Measurements from ENCODE around the gene DNASE1L3.

DNA sequence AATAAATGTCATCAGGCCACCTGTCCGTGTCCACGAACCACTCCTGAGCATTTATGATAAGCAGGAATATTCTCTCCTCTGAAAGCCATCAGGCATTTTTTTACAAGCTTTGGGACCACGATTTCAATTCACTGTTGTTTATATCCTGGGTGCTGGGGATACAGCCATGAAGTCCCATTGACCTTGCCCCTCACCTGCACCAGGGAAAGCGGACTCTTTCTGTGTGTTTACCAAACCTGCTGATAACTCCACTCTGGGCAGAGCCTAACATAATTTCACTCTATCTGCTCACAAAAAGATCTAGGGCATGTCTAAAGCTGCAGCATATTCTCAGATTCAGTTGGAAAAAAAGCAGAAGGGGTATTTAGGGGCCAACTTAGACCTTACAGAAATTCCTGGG, 4.8 kb downstream of the DNASE1L3 start:
- TF ChIP-seq, protein P1, sequence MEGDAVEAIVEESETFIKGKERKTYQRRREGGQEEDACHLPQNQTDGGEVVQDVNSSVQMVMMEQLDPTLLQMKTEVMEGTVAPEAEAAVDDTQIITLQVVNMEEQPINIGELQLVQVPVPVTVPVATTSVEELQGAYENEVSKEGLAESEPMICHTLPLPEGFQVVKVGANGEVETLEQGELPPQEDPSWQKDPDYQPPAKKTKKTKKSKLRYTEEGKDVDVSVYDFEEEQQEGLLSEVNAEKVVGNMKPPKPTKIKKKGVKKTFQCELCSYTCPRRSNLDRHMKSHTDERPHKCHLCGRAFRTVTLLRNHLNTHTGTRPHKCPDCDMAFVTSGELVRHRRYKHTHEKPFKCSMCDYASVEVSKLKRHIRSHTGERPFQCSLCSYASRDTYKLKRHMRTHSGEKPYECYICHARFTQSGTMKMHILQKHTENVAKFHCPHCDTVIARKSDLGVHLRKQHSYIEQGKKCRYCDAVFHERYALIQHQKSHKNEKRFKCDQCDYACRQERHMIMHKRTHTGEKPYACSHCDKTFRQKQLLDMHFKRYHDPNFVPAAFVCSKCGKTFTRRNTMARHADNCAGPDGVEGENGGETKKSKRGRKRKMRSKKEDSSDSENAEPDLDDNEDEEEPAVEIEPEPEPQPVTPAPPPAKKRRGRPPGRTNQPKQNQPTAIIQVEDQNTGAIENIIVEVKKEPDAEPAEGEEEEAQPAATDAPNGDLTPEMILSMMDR (IDR thresholded peaks at IDR 0.05; ENCODE audit: poor library complexity, severe bottlenecking): no peak
- TF ChIP-seq EZH2 (IDR thresholded peaks at IDR 0.05; ENCODE audit: borderline replicate concordance, insufficient read depth, low read length, poor library complexity, severe bottlenecking) (no peak), EP300 (conservative IDR thresholded peaks at IDR 0.05; ENCODE audit: poor library complexity, severe bottlenecking) (no peak)

Data from neural cell (in vitro differentiated cells).